Measurements from ENCODE around the gene INSIG2.

DNA sequence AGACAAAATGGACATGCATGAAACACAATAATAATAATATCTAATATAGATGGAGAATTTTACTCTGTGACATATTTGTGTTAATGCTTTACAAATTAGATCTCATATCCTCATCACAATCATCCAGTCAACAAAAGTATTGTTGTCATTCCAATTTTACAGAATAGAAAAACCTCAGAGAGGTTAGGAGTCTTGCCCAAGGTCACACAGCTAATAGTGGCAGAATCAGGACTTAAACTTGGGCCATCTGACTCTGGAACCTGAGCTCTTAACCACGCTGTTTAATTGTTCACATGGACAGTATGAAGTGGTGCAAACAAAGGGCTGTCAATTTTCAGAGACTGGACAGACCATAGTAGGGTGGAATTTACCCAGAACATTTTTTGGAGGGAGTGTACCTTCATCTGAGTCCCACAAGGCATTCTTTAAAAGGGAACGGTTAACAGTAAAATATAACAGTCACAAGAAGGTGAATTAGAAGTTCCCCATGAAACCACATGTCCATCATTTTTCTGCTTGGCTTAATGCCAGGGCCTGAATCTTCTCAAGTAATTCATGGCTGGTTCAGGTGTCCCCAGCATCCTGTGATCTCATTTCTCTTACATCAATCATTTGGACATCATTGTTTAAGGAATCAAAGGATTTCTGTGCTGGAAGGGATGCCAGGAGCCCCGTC is 39.0 kb upstream of the INSIG2 start:
- TF ChIP-seq EP300 (IDR thresholded peaks at IDR 0.05) = no peak
- no peak for TF ChIP-seq POLR2A (IDR thresholded peaks at IDR 0.05)

Measured in tibial nerve (tissue), 3 donors.